ENCODE results near the gene RASD1. TPM values are rescaled to one million over a fixed set of nuclear protein-coding genes. Genes with fewer than 3 reads are reported as not detected.
"Not testable (repeated sequence)": the region's sequence is repeated elsewhere in the genome, so short reads cannot be mapped to it uniquely, and the experiment has no call there.

The RASD1 gene
- total RNA-seq, 1 donor from 2014 or later: 5.6 TPM

- DNase-seq (ENCODE audit: low spot score, unreplicated experiment): no peak
- Mint-ChIP-seq H3K36me3 (ENCODE audit: insufficient read depth) (no peaks in the 10 kb centered on the region), H3K9me3 (ENCODE audit: low read depth) (peaks cover 6% of the 10 kb centered on the region), H3K4me1 (ENCODE audit: low read depth) (no peaks in the 10 kb centered on the region), H3K4me3 (ENCODE audit: low read depth) (no peak overlapping the region), H3K27ac (no peak overlapping the region), H3K27me3 (peaks cover 12% of the 10 kb centered on the region)
- TF ChIP-seq CTCF (IDR thresholded peaks at IDR 0.05; ENCODE audit: unreplicated experiment): no peak
Observed at GRCh38 chr17:17462048-17462824, 34.0 kb downstream of the RASD1 start.

GRCh38 chr17:17460038-17460437 is 36.2 kb downstream of the RASD1 start:
- peaks cover 6% of the 10 kb centered on the region for H3K9me3 Mint-ChIP-seq (ENCODE audit: low read depth)
- H3K27me3 Mint-ChIP-seq: peaks cover 8% of the 10 kb centered on the region
- no peak overlapping the region for H3K27ac Mint-ChIP-seq

GRCh38 chr17:17457680-17458079 is 38.5 kb downstream of the RASD1 start:
- H3K4me3 Mint-ChIP-seq (ENCODE audit: low read depth): no peak overlapping the region
- no peak for DNase-seq (ENCODE audit: low spot score, unreplicated experiment)
- peaks cover 8% of the 10 kb centered on the region for H3K27me3 Mint-ChIP-seq
- H3K27ac Mint-ChIP-seq: no peak overlapping the region
- no peak for TF ChIP-seq CTCF (IDR thresholded peaks at IDR 0.05; ENCODE audit: unreplicated experiment)
- peaks cover 6% of the 10 kb centered on the region for H3K9me3 Mint-ChIP-seq (ENCODE audit: low read depth)
- no peaks in the 10 kb centered on the region for H3K4me1 Mint-ChIP-seq (ENCODE audit: low read depth)
- no peaks in the 10 kb centered on the region for H3K36me3 Mint-ChIP-seq (ENCODE audit: insufficient read depth)

More at GRCh38 chr17:17460038-17460437, 36.2 kb downstream of the RASD1 start:
- Mint-ChIP-seq H3K4me1 (ENCODE audit: low read depth) (no peaks in the 10 kb centered on the region), H3K36me3 (ENCODE audit: insufficient read depth) (no peaks in the 10 kb centered on the region), H3K4me3 (ENCODE audit: low read depth) (no peak overlapping the region)
- TF ChIP-seq CTCF (IDR thresholded peaks at IDR 0.05; ENCODE audit: unreplicated experiment): no peak
- no peak for DNase-seq (ENCODE audit: low spot score, unreplicated experiment)

- Mint-ChIP-seq H3K4me3 (ENCODE audit: low read depth) (no peak overlapping the region), H3K27ac (no peak overlapping the region), H3K27me3 (peaks cover 8% of the 10 kb centered on the region), H3K4me1 (ENCODE audit: low read depth) (no peaks in the 10 kb centered on the region), H3K9me3 (ENCODE audit: low read depth) (peaks cover 6% of the 10 kb centered on the region), H3K36me3 (ENCODE audit: insufficient read depth) (no peaks in the 10 kb centered on the region)
- DNase-seq (ENCODE audit: low spot score, unreplicated experiment): no peak
- no peak for TF ChIP-seq CTCF (IDR thresholded peaks at IDR 0.05; ENCODE audit: unreplicated experiment)
Observed at GRCh38 chr17:17456251-17456650, 39.9 kb downstream of the RASD1 start.

GRCh38 chr17:17455173-17455572 is 41.0 kb downstream of the RASD1 start:
- H3K27me3 Mint-ChIP-seq: peaks cover 12% of the 10 kb centered on the region
- DNase-seq (ENCODE audit: low spot score, unreplicated experiment): no peak
- no peak overlapping the region for H3K4me3 Mint-ChIP-seq (ENCODE audit: low read depth)
- no peaks in the 10 kb centered on the region for H3K36me3 Mint-ChIP-seq (ENCODE audit: insufficient read depth)
- no peak for TF ChIP-seq CTCF (IDR thresholded peaks at IDR 0.05; ENCODE audit: unreplicated experiment)
- peaks cover 4% of the 10 kb centered on the region for H3K9me3 Mint-ChIP-seq (ENCODE audit: low read depth)
- H3K4me1 Mint-ChIP-seq (ENCODE audit: low read depth): no peaks in the 10 kb centered on the region
- H3K27ac Mint-ChIP-seq: no peak overlapping the region

GRCh38 chr17:17454700-17455099 is 41.5 kb downstream of the RASD1 start:
- not testable (repeated sequence) for H3K36me3 Mint-ChIP-seq (ENCODE audit: insufficient read depth); DNase-seq (ENCODE audit: low spot score, unreplicated experiment); H3K4me1 Mint-ChIP-seq (ENCODE audit: low read depth); H3K4me3 Mint-ChIP-seq (ENCODE audit: low read depth); H3K9me3 Mint-ChIP-seq (ENCODE audit: low read depth); H3K27ac Mint-ChIP-seq
- peaks cover 12% of the 10 kb centered on the region for H3K27me3 Mint-ChIP-seq

Measured in progenitor cell of endocrine pancreas (in vitro differentiated cells).